K562 (cell line): ENCODE data around the gene ZNF829.

ENCODE experiments used
- ARHGAP35 ChIP-seq: fragments of 450-650 bp; IDR thresholded peaks from 2 replicates; pipeline ENCODE4 v1.6.1; 2018; ENCODE audit not compliant: partially characterized antibody
- E2F5 ChIP-seq: sonication (generic); formaldehyde crosslinking; IDR thresholded peaks from 2 replicates; pipeline ENCODE4 v1.8.0; 2022; ENCODE audit warnings: mild to moderate bottlenecking, missing genetic modification reagents
- GABPB2 ChIP-seq: fragments of 250-450 bp; sonication (Bioruptor Pico); conservative IDR thresholded peaks from 2 replicates; pipeline ENCODE4 v1.5.1; 2021; ENCODE audit warnings: mild to moderate bottlenecking
- JUND ChIP-seq, 2 experiments: IDR thresholded peaks; 2 replicates in 1 of 2; 3 replicates in 1 of 2; pipeline ENCODE4 v1.6.1; 2011; ENCODE audit warnings: borderline replicate concordance in 2 of 2, low read depth in 2 of 2, low read length in 2 of 2, improper control_type of control experiment in 1 of 2, missing biosample characterization in 1 of 2, missing genetic modification characterization in 1 of 2, missing genetic modification reagents in 1 of 2
- MYBL2 ChIP-seq, 2 experiments: fragments of 450-650 bp in 1 of 2; sonication (generic) in 1 of 2; formaldehyde crosslinking in 1 of 2; IDR thresholded peaks; 2 replicates each; pipeline versions ENCODE4 v1.6.1 to v1.8.1; 2017 to 2022; ENCODE audit warnings: borderline replicate concordance in 1 of 2, inconsistent platforms in 1 of 2, low read depth in 1 of 2, mild to moderate bottlenecking in 1 of 2, missing genetic modification reagents in 1 of 2, moderate library complexity in 1 of 2
- MYC ChIP-seq, 2 experiments: fragments of 250-450 bp in 1 of 2; sonication (Bioruptor Pico) in 1 of 2; IDR thresholded peaks; 2 replicates each; pipeline versions ENCODE4 v1.5.1 to v1.6.1; 2012 to 2021; ENCODE audit warnings: low read depth in 2 of 2, borderline replicate concordance in 1 of 2, improper control_type of control experiment in 1 of 2, low read length in 1 of 2, mild to moderate bottlenecking in 1 of 2, moderate library complexity in 1 of 2
- POLR2A ChIP-seq: fragments of 450-650 bp; conservative IDR thresholded peaks from 2 replicates; pipeline ENCODE4 v1.6.1; 2016
- ZNF239 ChIP-seq: fragments of 250-450 bp; sonication (Bioruptor Pico); IDR thresholded peaks from 2 replicates; pipeline ENCODE4 v1.4.0; 2020; ENCODE audit warnings: mild to moderate bottlenecking
- TF ChIP-seq, protein P1 (sequence below), 3 experiments: IDR thresholded peaks in 2 of 3; conservative IDR thresholded peaks in 1 of 3; 2 replicates each; pipeline ENCODE4 v1.5.1; 2011 to 2012; ENCODE audit warnings: low read length in 3 of 3, mild to moderate bottlenecking in 3 of 3, control low read depth in 2 of 3, improper control_type of control experiment in 1 of 3, inconsistent platforms in 1 of 3, low read depth in 1 of 3, mixed read lengths in 1 of 3, moderate library complexity in 1 of 3; ENCODE audit not compliant: insufficient read depth in 2 of 3
- TF ChIP-seq, protein P2 (sequence below): fragments of 450-650 bp; IDR thresholded peaks from 2 replicates; pipeline ENCODE4 v1.6.1; 2016; ENCODE audit warnings: low read depth

DNA sequence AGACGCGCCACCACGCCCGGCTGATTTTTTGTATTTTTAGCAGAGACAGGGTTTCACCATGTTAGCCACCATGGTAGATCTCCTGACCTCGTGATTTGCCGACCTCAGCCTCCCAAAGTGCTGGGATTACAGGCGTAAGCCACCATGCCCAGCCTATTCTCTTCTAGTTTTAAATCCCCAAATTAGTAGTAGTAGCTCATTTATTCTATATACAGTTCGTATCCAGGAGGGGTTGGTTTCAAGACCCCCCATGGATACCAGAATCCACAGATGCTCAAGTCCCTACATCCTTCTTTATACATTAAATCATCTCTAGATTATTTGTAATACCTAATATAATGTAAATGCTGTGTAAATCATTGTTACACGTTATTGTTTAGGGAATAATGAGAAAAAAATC, 2.0 kb upstream of the ZNF829 start:
- TF ChIP-seq, protein P1, sequence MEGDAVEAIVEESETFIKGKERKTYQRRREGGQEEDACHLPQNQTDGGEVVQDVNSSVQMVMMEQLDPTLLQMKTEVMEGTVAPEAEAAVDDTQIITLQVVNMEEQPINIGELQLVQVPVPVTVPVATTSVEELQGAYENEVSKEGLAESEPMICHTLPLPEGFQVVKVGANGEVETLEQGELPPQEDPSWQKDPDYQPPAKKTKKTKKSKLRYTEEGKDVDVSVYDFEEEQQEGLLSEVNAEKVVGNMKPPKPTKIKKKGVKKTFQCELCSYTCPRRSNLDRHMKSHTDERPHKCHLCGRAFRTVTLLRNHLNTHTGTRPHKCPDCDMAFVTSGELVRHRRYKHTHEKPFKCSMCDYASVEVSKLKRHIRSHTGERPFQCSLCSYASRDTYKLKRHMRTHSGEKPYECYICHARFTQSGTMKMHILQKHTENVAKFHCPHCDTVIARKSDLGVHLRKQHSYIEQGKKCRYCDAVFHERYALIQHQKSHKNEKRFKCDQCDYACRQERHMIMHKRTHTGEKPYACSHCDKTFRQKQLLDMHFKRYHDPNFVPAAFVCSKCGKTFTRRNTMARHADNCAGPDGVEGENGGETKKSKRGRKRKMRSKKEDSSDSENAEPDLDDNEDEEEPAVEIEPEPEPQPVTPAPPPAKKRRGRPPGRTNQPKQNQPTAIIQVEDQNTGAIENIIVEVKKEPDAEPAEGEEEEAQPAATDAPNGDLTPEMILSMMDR (IDR thresholded peaks at IDR 0.05 in 2 of 3, conservative IDR thresholded peaks at IDR 0.05 in 1 of 3; ENCODE audit: insufficient read depth in 2 of 3, low read depth in 1 of 3, low read length in 3 of 3): no peak
- TF ChIP-seq MYBL2 (IDR thresholded peaks at IDR 0.05; ENCODE audit: low read depth) (no peak), MYBL2 (CRISPR knock-in tag; IDR thresholded peaks at IDR 0.05; ENCODE audit: borderline replicate concordance) (no peak), GABPB2 (CRISPR knock-in tag) (no peak), POLR2A (no peak), E2F5 (CRISPR knock-in tag) (no peak), ARHGAP35 (no peak), MYC (IDR thresholded peaks at IDR 0.05; ENCODE audit: low read depth, low read length) (no peak), MYC (CRISPR knock-in tag; IDR thresholded peaks at IDR 0.05; ENCODE audit: borderline replicate concordance, low read depth) (no peak), ZNF239 (CRISPR knock-in tag) (no peak), JUND (IDR thresholded peaks at IDR 0.05; ENCODE audit: borderline replicate concordance, low read depth, low read length) (no peak), JUND (tag; IDR thresholded peaks at IDR 0.05; ENCODE audit: borderline replicate concordance, low read depth, low read length) (no peak)
- TF ChIP-seq, protein P2, sequence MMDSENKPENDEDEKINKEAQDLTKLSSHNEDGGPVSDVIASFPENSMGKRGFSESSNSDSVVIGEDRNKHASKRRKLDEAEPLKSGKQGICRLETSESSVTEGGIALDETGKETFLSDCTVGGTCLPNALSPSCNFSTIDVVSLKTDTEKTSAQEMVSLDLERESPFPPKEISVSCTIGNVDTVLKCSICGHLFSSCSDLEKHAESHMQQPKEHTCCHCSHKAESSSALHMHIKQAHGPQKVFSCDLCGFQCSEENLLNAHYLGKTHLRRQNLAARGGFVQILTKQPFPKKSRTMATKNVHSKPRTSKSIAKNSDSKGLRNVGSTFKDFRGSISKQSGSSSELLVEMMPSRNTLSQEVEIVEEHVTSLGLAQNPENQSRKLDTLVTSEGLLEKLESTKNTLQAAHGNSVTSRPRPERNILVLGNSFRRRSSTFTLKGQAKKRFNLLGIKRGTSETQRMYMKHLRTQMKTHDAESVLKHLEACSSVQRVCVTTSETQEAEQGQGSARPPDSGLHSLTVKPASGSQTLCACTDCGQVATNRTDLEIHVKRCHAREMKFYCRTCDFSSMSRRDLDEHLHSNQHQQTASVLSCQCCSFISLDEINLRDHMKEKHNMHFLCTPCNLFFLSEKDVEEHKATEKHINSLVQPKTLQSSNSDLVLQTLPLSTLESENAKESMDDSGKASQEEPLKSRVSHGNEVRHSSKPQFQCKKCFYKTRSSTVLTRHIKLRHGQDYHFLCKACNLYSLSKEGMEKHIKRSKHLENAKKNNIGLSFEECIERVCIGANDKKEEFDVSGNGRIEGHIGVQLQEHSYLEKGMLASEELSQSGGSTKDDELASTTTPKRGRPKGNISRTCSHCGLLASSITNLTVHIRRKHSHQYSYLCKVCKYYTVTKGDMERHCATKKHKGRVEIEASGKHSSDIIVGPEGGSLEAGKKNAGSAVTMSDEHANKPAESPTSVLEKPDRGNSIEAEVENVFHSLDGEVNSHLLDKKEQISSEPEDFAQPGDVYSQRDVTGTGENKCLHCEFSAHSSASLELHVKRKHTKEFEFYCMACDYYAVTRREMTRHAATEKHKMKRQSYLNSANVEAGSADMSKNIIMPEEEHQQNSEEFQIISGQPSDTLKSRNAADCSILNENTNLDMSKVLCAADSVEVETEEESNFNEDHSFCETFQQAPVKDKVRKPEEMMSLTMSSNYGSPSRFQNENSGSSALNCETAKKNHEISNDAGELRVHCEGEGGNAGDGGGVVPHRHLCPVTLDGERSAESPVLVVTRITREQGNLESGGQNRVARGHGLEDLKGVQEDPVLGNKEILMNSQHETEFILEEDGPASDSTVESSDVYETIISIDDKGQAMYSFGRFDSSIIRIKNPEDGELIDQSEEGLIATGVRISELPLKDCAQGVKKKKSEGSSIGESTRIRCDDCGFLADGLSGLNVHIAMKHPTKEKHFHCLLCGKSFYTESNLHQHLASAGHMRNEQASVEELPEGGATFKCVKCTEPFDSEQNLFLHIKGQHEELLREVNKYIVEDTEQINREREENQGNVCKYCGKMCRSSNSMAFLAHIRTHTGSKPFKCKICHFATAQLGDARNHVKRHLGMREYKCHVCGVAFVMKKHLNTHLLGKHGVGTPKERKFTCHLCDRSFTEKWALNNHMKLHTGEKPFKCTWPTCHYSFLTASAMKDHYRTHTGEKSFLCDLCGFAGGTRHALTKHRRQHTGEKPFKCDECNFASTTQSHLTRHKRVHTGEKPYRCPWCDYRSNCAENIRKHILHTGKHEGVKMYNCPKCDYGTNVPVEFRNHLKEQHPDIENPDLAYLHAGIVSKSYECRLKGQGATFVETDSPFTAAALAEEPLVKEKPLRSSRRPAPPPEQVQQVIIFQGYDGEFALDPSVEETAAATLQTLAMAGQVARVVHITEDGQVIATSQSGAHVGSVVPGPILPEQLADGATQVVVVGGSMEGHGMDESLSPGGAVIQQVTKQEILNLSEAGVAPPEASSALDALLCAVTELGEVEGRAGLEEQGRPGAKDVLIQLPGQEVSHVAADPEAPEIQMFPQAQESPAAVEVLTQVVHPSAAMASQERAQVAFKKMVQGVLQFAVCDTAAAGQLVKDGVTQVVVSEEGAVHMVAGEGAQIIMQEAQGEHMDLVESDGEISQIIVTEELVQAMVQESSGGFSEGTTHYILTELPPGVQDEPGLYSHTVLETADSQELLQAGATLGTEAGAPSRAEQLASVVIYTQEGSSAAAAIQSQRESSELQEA: no peak
